C4-2B (cell line): ENCODE measurements around the gene RAB6B.

ENCODE experiments used
- H3K27ac ChIP-seq: fragments of 450-650 bp; 2 replicates; pipeline ENCODE4 v1.5.1; 2017
- ZFX ChIP-seq: fragments of 450-650 bp; IDR thresholded peaks from 2 replicates; pipeline ENCODE4 v1.6.1; 2017
- TF ChIP-seq, protein P1 (sequence below): fragments of 450-650 bp; conservative IDR thresholded peaks from 2 replicates; pipeline ENCODE4 v1.5.1; 2017; ENCODE audit warnings: mild to moderate bottlenecking

RAB6B gene

DNA sequence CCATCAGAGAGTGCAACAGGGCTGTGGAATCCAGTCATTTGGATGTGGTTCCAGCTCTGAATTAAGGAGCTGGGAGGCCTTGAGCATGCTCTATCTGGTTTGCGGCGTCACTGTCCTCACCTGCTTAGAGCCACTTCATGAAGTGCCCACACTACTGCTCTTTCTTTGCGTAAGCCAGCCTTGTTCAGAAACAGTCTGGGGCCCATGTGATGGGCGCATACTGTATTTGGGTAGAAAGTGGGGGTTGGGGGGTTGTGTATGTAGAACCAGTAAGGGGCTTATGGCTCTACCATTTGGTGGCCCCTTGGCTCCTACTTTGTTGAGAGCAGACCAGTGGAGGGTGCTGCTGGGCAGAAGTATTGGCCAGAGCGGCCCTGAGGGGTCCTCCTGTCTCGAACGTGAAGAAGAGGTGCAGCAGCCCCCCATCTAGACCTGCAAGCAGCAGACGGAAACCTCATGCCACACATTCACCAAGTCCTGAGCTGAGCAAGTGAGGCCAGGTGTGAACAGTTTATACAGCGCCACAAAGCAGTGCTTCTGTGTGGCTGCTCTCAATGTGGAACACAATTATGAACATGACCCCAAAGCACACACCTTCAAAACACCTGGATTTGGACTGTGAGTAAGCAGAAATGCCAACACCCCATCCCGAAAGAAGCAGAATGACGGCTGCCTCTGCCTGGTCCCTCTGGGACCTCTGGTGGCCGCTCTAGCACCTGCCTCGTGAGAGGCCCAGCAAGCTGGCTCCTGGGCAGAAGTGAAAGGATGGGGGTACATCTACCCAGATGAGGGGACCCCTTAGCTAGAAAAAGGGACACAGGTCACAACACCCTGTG, 63.5 kb downstream of the RAB6B start:
- no peak for TF ChIP-seq ZFX
- TF ChIP-seq, protein P1, sequence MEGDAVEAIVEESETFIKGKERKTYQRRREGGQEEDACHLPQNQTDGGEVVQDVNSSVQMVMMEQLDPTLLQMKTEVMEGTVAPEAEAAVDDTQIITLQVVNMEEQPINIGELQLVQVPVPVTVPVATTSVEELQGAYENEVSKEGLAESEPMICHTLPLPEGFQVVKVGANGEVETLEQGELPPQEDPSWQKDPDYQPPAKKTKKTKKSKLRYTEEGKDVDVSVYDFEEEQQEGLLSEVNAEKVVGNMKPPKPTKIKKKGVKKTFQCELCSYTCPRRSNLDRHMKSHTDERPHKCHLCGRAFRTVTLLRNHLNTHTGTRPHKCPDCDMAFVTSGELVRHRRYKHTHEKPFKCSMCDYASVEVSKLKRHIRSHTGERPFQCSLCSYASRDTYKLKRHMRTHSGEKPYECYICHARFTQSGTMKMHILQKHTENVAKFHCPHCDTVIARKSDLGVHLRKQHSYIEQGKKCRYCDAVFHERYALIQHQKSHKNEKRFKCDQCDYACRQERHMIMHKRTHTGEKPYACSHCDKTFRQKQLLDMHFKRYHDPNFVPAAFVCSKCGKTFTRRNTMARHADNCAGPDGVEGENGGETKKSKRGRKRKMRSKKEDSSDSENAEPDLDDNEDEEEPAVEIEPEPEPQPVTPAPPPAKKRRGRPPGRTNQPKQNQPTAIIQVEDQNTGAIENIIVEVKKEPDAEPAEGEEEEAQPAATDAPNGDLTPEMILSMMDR = no peak

DNA sequence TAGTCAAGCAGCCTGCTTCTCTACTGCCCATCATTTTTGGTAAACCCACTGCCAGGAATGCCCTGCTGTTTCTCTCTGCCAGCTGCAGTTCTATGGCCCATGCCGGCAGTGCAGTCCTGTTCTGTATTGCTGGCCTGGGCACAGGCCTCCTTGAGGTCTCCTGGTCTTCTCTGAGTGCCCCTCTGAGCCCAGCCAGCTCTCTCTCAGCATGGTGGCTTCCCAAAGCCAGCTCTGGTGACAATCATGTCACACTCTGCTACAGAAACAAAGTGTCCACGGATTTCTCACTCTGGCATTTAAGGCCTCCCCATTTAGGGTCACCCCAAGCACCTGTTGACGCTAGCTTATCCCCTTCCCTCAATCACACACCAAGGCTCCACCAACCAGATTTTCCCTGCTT, 65.6 kb downstream of the RAB6B start:
- no peak overlapping the region for H3K27ac ChIP-seq
- no peak for TF ChIP-seq ZFX
- TF ChIP-seq, protein P1 = no peak

More for the DNA sequence above, 63.5 kb downstream of the RAB6B start:
- H3K27ac ChIP-seq = no peak overlapping the region

DNA sequence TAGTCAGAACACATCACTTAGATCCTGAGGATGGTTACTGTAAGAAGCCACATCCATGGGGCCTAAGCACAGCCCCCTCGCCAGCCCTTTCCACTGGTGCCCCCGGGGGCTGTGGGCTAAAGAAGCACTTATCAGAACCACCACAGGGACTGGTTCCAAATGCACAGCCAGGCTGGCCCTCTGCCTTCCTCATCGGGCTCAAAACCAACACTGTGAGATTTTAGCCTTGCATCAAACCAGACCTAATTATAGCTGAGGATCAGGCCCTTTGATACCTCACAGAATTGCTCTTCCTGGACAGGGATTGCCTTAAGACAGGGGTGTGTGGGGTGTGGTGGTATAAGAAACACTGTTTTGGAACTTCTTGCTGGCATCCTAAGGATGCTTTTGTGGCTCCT, 66.4 kb downstream of the RAB6B start:
- TF ChIP-seq, protein P1 = no peak
- TF ChIP-seq ZFX = no peak
- H3K27ac ChIP-seq = no peak overlapping the region

DNA sequence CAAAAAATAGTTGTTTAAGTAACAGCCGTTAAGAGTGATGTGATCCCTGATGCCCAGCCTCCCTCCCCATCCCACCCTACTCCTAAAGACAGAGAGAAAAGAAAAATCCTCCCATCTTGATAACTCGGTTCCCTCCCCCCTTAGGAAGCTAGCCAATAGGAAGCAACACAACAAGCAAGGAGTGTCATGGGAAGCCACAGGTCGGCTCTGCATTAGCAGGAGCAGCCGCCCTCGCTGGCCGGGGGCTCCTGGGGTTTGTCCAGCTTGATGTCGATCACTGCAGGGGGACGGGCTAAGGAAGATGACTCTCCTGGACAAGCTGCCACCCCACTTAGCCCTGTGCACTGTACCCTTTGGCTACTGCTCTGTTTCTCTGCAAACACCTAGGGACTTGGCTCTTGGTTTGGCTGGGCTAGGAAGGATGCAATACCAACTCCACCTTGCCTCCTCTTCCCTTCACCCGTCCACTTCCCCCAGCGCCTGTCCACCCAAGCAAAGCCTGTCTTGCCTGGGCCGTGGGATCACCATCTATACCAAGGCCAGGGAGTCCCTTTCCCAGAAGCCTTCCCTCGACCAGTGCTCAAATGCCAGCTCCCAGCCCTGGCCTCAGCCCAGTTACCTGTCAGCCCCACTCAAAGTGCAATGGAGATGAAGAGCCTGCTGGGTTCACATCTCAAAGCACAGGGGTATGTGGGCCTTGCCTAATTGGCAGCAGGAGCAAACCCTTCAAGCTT, 66.9 kb downstream of the RAB6B start:
- TF ChIP-seq ZFX = no peak
- TF ChIP-seq, protein P1 = no peak
- no peak overlapping the region for H3K27ac ChIP-seq

DNA sequence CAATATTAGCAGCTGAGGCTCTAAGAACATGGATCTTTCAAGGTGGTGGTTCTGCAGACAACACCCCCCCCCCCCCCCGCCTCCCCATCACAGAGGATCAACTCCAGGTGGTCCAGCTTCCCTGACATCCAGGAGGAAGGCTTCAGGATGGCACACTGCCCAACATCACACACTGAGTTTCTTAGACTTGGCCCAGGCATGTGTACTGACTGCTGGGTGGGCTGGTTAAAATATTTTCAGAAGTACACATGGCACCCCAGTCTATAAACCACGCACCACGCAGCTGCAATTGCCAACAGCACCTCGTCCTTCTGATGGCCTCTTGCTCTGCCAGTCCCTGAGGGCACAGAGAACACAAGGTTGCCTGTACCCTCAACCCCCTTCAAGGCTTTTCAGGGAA, 68.0 kb downstream of the RAB6B start:
- no peak for TF ChIP-seq ZFX
- TF ChIP-seq, protein P1 = no peak
- no peak overlapping the region for H3K27ac ChIP-seq

DNA sequence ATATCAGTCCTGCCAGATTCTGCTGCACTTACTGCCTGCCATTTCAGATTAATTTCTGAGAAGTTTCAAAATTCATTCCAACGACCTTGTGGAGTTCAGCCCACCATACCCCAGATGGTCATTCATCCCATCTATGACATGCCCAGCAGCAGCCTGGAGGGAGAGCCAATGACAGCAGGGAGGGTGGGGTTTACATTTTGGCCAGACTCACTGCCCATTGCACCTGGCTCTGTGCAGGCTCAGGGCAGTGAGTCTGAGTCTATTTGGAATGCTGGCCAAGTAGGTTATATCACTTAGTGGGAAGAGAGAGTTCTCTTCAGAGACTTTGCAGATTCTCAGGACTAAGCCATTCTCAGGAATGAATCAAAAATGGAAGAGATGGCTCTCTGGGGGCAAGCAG, 68.5 kb downstream of the RAB6B start:
- no peak overlapping the region for H3K27ac ChIP-seq
- TF ChIP-seq, protein P1 = no peak
- no peak for TF ChIP-seq ZFX

DNA sequence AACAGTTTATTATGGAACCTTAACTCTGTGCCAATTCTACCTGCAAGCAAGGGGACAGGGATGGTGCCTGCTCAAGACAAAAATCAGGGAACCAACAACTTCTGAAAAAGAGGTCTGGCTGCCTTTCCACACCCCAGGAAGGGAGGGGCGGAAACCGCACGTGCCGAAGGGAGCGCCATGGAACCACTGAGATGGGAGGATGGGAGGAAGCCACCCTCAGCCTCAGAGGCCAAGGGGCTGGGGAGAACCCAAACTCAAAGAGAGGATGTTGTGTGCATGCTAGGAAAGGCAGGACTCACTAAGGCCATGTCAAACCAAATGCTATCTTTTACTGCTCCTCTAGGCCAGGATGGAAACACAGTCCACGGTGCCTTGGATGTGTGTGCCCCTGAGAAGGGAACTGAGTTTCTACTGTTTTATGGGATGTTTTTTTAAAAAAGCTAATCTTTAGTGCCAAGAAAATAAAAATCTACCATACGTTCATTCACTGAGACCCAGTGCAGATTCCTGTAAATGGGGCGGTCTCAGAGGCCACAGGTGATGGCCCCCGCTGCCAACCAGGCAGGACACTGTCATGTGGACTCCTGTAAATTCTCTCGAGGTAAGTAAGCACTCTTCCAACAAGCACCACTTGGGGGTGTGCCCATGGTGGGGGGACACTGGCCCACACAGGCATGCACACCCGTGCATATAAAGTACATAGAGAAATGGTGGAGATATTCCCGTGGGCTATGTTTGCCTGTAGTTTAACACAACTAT, 69.5 kb downstream of the RAB6B start:
- no peak overlapping the region for H3K27ac ChIP-seq
- TF ChIP-seq, protein P1 = no peak
- no peak for TF ChIP-seq ZFX
